Psoas muscle (tissue), 8 donors: ENCODE results near the gene ZNF106. TPM values are rescaled to one million over a fixed set of nuclear protein-coding genes. Genes with fewer than 3 reads are reported as not detected.
A peak's percentile ranks its signal among the peaks of the same experiment; 100 is the strongest.

Experiments used
- ATAC-seq, 4 donors: fragments of 200-7000 bp; cut with Tn5 transposase; one replicate each; pipeline ENCODE4 v1.9.1; 2020; ENCODE audit warnings: moderate library complexity in 3 of 4, mild to moderate bottlenecking in 2 of 4
- DNase-seq, 2 donors: peaks; one replicate each; pipeline ENCODE4 v3.0.0-alpha.2; 2020
- H3K27ac ChIP-seq: fragments of 200-600 bp; one replicate; pipeline ENCODE4 v1.8.0; 2022
- H3K27me3 ChIP-seq, 3 donors: fragments of 200-600 bp in 1 of 3; one replicate each; pipeline versions ENCODE4 v1.6.1 to v1.8.0; 2013 to 2022; ENCODE audit warnings: low read length in 2 of 3, mild to moderate bottlenecking in 2 of 3, moderate library complexity in 1 of 3; ENCODE audit not compliant: insufficient read depth in 3 of 3
- H3K36me3 ChIP-seq, 2 donors: fragments of 200-600 bp in 1 of 2; one replicate each; pipeline versions ENCODE4 v1.6.1 to v1.8.0; 2013 to 2022; ENCODE audit warnings: low read depth in 1 of 2, mild to moderate bottlenecking in 1 of 2, moderate library complexity in 1 of 2; ENCODE audit not compliant: insufficient read depth in 1 of 2
- H3K4me1 ChIP-seq: fragments of 200-600 bp; one replicate; pipeline ENCODE4 v1.8.0; 2022
- H3K4me3 ChIP-seq: fragments of 200-600 bp; one replicate; pipeline ENCODE4 v1.8.0; 2022; ENCODE audit warnings: mild to moderate bottlenecking
- H3K9me3 ChIP-seq: fragments of 200-600 bp; one replicate; pipeline ENCODE4 v1.8.0; 2022
- CTCF ChIP-seq: fragments of 200-600 bp; IDR thresholded peaks from one replicate; pipeline ENCODE4 v1.8.0; 2022; ENCODE audit warnings: antibody characterized with exemption
- WGBS, 3 donors: extraction: QIAGEN DNeasy Blood & Tissue Kit; methylation state at CpG; one replicate each; pipeline versions ENCODE4 v1.1.6 to v1.1.7; 2013; 5-methylcytosine and 5-hydroxymethylcytosine counted together
- intact Hi-C, 2 donors: fragments of 100-400 bp; cut with DNase I; formaldehyde crosslinking; loops; one replicate each; pipeline versions ENCODE4 v1.11.0 to v1.14.2; 2022
- polyA plus RNA-seq, 3 donors: library from polyadenylated mRNA; stranded (reverse); fragments of 200-250 nt; gene quantifications; one replicate each; pipeline ENCODE4 v1.2.3, GENCODE V29; 2013
- total RNA-seq, 4 donors: library from RNA; stranded (reverse); fragmentation: NEBNext Ultra II Directional in 2 of 4; extraction: Animal tissue kit (Norgen Biotek cat#: 25700) in 2 of 4; gene quantifications; one replicate each; pipeline versions ENCODE4 v1.2.1 to v1.2.4, GENCODE V29; 2021 to 2023
- donor health status: healthy with polysubstance abuse.
- donor health status: DM: no; HTN: no; CAD: no; lungs with moderate emphysema.
- donor health status: Bipolar disorder and iron deficiency.
- donor health status: healthy.
- donor health status: DM: yes; HTN: yes; CAD: no.
- donor health status: DM: no; HTN: no; CAD: no.
- donor health status: DM: no; HTN: no; CAD: no.
- donor health status: DM: yes; HTN: yes; CAD: no.

Gene ZNF106
- total and polyA plus RNA-seq, 7 donors = 76.1 to 768 (median 617) TPM

GRCh38 chr15:42395838-42396237 lies 95.1 kb downstream of the ZNF106 start:
- DNase-seq (no peak), ATAC-seq (no peak)
- Histone ChIP-seq H3K4me3 (no peak overlapping the region), H3K27me3 (no peaks in the 10 kb centered on the region), H3K4me1 (no peaks in the 10 kb centered on the region), H3K36me3 (peaks cover 6 to 94% of the 10 kb centered on the region in 2 donors), H3K9me3 (no peaks in the 10 kb centered on the region), H3K27ac (no peak overlapping the region)
- intact Hi-C loops = no loop called here
- TF ChIP-seq CTCF = no peak
- 57 to 82% (median 62%) methylated on average over 1 of the region's 1 CpG for WGBS, 3 donors

GRCh38 chr15:42394106-42394505 lies 96.8 kb downstream of the ZNF106 start:
- Histone ChIP-seq H3K27me3 (no peaks in the 10 kb centered on the region), H3K4me1 (no peaks in the 10 kb centered on the region), H3K9me3 (no peaks in the 10 kb centered on the region), H3K36me3 (peaks cover 4 to 93% of the 10 kb centered on the region in 2 donors), H3K4me3 (no peak overlapping the region), H3K27ac (peak overlapping the region; percentile 16)
- 85 to 87% (median 86%) methylated on average over 13 of the region's 13 CpGs for WGBS, 3 donors
- ATAC-seq (peak in 1 of 4 donors; percentile 11), DNase-seq (no peak)
- intact Hi-C loops = no loop called here
- no peak for TF ChIP-seq CTCF

- Histone ChIP-seq H3K27ac (peak overlapping the region; percentile 56), H3K36me3 (peaks cover 3 to 92% of the 10 kb centered on the region in 2 donors), H3K4me1 (peaks cover 2% of the 10 kb centered on the region), H3K27me3 (no peaks in the 10 kb centered on the region), H3K9me3 (no peaks in the 10 kb centered on the region), H3K4me3 (no peak overlapping the region)
- intact Hi-C loops = no loop called here
- TF ChIP-seq CTCF = no peak
- no peak for DNase-seq
- WGBS, 3 donors = 77 to 85% (median 81%) methylated on average over 11 of the region's 11 CpGs
- no peak for ATAC-seq
These were observed 98.5 kb downstream of the ZNF106 start for GRCh38 chr15:42392309-42393024.

GRCh38 chr15:42387603-42388002 lies 103.3 kb downstream of the ZNF106 start:
- intact Hi-C loops = loop anchor here (2.0 to 5.0 kb wide), 4 partner anchors 37 to 115 kb away; partner anchors contain the start of genes GANC (in 1 of the 2) and TMEM87A (in 1 of the 2)
- H3K4me3 ChIP-seq = no peak overlapping the region
- H3K27me3 ChIP-seq = no peaks in the 10 kb centered on the region
- TF ChIP-seq CTCF = no peak
- DNase-seq (no peak), ATAC-seq (peak in 2 of 4 donors; percentile 2 to 21)
- H3K27ac ChIP-seq = peak overlapping the region; percentile 96
- peaks cover 0 to 60% of the 10 kb centered on the region in 2 donors for H3K36me3 ChIP-seq
- 55 to 65% (median 58%) methylated on average over 8 of the region's 8 CpGs for WGBS, 3 donors
- peaks cover 36% of the 10 kb centered on the region for H3K4me1 ChIP-seq
- no peaks in the 10 kb centered on the region for H3K9me3 ChIP-seq
